HL-60 (cell line): ENCODE results near the gene CCNK.

ENCODE experiments used
- DNase-seq, 2 experiments: peaks; one replicate each; pipeline ENCODE4 v3.0.0-alpha.2; 2010 to 2020; ENCODE audit warnings: low read depth in 1 of 2, low spot score in 1 of 2
- H3K27ac ChIP-seq: fragments of 250-450 bp; sonication (Bioruptor Pico); replicated peaks from 2 replicates; pipeline ENCODE4 v1.5.1; 2020; ENCODE audit warnings: mild to moderate bottlenecking, moderate library complexity
- H3K27me3 ChIP-seq: fragments of 250-450 bp; sonication (Bioruptor Pico); 2 replicates; pipeline ENCODE4 v1.5.1; 2021; ENCODE audit warnings: mild to moderate bottlenecking, moderate library complexity; ENCODE audit not compliant: insufficient read depth, poor library complexity, severe bottlenecking
- H3K4me3 ChIP-seq: replicated peaks from 2 replicates; pipeline ENCODE4 v1.5.1; 2011; ENCODE audit warnings: mild to moderate bottlenecking, control low read depth, low read length; ENCODE audit not compliant: insufficient read depth
- CTCF ChIP-seq: IDR thresholded peaks from one replicate; pipeline ENCODE4 v1.5.1; 2011; ENCODE audit warnings: low read length, control low read depth, inconsistent platforms; ENCODE audit not compliant: insufficient read depth
- GABPA ChIP-seq: IDR thresholded peaks from 2 replicates; pipeline ENCODE4 v1.6.1; 2012; ENCODE audit warnings: low read depth
- POLR2AphosphoS5 ChIP-seq: IDR thresholded peaks from 2 replicates; pipeline ENCODE4 v1.6.1; 2012; ENCODE audit warnings: low read depth
- SPI1 ChIP-seq: IDR thresholded peaks from 2 replicates; pipeline ENCODE4 v1.6.1; 2012; ENCODE audit warnings: low read depth, mild to moderate bottlenecking, borderline replicate concordance
- TF ChIP-seq, protein P1 (sequence below): IDR thresholded peaks from 2 replicates; pipeline ENCODE4 v1.6.1; 2012; ENCODE audit warnings: low read depth; ENCODE audit not compliant: insufficient replicate concordance

CCNK gene

GRCh38 chr14:99510556-99511139 lies 29.4 kb downstream of the CCNK start:
- TF ChIP-seq GABPA (no peak), CTCF (no peak), SPI1 (no peak), POLR2AphosphoS5 (no peak)
- TF ChIP-seq, protein P1, sequence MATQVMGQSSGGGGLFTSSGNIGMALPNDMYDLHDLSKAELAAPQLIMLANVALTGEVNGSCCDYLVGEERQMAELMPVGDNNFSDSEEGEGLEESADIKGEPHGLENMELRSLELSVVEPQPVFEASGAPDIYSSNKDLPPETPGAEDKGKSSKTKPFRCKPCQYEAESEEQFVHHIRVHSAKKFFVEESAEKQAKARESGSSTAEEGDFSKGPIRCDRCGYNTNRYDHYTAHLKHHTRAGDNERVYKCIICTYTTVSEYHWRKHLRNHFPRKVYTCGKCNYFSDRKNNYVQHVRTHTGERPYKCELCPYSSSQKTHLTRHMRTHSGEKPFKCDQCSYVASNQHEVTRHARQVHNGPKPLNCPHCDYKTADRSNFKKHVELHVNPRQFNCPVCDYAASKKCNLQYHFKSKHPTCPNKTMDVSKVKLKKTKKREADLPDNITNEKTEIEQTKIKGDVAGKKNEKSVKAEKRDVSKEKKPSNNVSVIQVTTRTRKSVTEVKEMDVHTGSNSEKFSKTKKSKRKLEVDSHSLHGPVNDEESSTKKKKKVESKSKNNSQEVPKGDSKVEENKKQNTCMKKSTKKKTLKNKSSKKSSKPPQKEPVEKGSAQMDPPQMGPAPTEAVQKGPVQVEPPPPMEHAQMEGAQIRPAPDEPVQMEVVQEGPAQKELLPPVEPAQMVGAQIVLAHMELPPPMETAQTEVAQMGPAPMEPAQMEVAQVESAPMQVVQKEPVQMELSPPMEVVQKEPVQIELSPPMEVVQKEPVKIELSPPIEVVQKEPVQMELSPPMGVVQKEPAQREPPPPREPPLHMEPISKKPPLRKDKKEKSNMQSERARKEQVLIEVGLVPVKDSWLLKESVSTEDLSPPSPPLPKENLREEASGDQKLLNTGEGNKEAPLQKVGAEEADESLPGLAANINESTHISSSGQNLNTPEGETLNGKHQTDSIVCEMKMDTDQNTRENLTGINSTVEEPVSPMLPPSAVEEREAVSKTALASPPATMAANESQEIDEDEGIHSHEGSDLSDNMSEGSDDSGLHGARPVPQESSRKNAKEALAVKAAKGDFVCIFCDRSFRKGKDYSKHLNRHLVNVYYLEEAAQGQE = no peak
- Histone ChIP-seq H3K4me3 (no peak overlapping the region), H3K27ac (no peak overlapping the region), H3K27me3 (no peaks in the 10 kb centered on the region)
- no peak for DNase-seq

DNA sequence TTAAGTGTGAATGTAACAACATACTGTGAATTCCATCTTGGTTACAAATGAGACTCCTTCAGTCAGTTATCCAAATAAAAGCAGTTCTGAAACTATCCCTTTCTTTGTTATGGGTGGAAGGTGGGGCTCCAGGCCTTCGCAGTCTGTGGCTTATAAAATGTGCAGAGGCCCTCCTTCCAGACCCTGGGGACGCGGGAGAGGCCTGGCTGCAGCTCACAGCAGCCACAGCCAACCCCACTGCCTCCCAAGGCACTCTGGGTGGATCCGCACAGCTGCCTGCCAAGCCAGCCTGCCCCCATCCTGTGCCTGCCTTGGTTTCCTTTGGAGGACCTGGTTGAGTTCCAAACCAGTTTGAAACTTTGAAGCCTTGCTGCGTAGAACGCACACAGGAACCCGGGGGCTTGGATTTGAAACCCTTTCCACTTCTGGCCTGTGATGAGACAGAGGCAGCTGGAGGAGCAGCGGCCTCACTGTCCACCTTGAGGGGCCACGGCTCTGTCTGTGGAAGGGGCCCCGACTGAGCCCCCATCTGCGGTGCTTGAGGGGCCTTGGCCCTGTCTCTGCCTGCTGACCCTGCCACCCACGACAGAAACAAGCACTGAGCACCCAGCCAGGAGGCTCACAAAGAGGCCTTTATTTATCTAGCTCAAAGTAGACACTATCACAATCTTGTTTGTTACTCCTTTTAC lies 30.4 kb downstream of the CCNK start:
- Histone ChIP-seq H3K27ac (no peak overlapping the region), H3K4me3 (no peak overlapping the region), H3K27me3 (no peaks in the 10 kb centered on the region)
- DNase-seq = no peak
- no peak for TF ChIP-seq CTCF
- no peak for TF ChIP-seq SPI1
- TF ChIP-seq, protein P1 = no peak
- no peak for TF ChIP-seq POLR2AphosphoS5
- TF ChIP-seq GABPA = no peak

DNA sequence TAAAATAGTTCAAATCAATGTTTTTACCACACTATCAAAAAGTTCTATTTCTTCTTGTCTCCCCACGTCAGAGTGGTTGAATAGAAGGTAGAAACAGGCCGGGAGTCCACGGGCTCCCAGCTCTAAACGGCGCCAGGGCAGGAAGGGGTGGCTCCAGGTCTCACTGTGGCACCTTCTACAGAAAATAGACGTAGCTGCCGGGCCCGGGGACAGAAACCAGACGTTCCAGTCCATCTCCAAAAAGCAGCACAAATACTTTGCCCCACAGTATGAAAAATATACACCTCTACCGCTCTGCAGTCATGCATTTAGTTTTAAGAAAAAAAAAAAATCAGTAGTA lies 30.9 kb downstream of the CCNK start:
- Histone ChIP-seq H3K27me3 (no peaks in the 10 kb centered on the region), H3K4me3 (no peak overlapping the region), H3K27ac (no peak overlapping the region)
- no peak for DNase-seq
- TF ChIP-seq SPI1 = no peak
- TF ChIP-seq GABPA = no peak
- TF ChIP-seq, protein P1 = no peak
- no peak for TF ChIP-seq POLR2AphosphoS5
